ENCODE results near the gene DAAM1. TPM values are rescaled to one million over a fixed set of nuclear protein-coding genes. Genes with fewer than 3 reads are reported as not detected.

DAAM1 gene
- polyA plus RNA-seq, 1 donor from 2014 or later: 161 TPM

GRCh38 chr14:59330455-59330854 is 142.0 kb downstream of the DAAM1 start:
- Histone ChIP-seq H3K27ac (ENCODE audit: low read length) (no peak overlapping the region), H3K79me2 (replicated peaks; ENCODE audit: insufficient read depth, low read length) (no peaks in the 10 kb centered on the region), H2AFZ (ENCODE audit: low read depth, low read length) (no peak overlapping the region), H3K9me2 (ENCODE audit: insufficient read depth, low read length) (no peaks in the 10 kb centered on the region), H3F3A (ENCODE audit: insufficient read depth, low read length, poor library complexity, severe bottlenecking) (no peaks in the 10 kb centered on the region), H3K9ac (ENCODE audit: low read length) (no peak overlapping the region), H4K20me1 (ENCODE audit: insufficient read depth) (no peaks in the 10 kb centered on the region), H3K4me2 (ENCODE audit: low read length) (no peak overlapping the region), H3K27me3 (ENCODE audit: insufficient read depth, low read depth, low read length) (no peaks in the 10 kb centered on the region), H3K9me3 (ENCODE audit: low read length) (no peaks in the 10 kb centered on the region), H3K4me3 (ENCODE audit: low read length) (no peak overlapping the region), H3K36me3 (ENCODE audit: insufficient read depth, low read length) (peaks cover 40% of the 10 kb centered on the region)
- TF ChIP-seq RAD21 (conservative IDR thresholded peaks at IDR 0.05): no peak
- TF ChIP-seq POLR2AphosphoS5 (IDR thresholded peaks at IDR 0.05): no peak
- TF ChIP-seq EZH2 (IDR thresholded peaks at IDR 0.05; ENCODE audit: borderline replicate concordance, insufficient read depth, low read length, poor library complexity, severe bottlenecking): no peak

DNA sequence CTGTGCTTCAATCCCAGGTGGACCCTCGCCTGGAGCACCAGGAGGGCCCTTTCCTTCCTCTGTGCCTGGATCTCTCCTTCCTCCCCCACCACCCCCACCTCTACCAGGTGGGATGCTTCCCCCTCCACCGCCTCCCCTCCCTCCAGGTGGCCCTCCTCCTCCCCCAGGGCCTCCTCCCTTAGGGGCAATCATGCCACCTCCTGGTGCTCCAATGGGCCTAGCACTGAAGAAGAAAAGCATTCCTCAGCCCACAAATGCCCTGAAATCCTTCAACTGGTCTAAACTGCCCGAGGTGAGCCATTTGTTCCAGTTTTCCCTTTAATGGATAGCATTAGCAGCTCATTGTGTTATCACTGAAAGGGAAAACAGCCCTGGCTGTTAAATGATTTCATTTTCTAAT is 142.8 kb downstream of the DAAM1 start:
- H3F3A ChIP-seq (ENCODE audit: insufficient read depth, low read length, poor library complexity, severe bottlenecking): no peaks in the 10 kb centered on the region
- no peak overlapping the region for H3K9ac ChIP-seq (ENCODE audit: low read length)
- H3K4me2 ChIP-seq (ENCODE audit: low read length): no peak overlapping the region
- no peak overlapping the region for H3K4me3 ChIP-seq (ENCODE audit: low read length)
- H3K27ac ChIP-seq (ENCODE audit: low read length): no peak overlapping the region
- no peak for TF ChIP-seq RAD21 (conservative IDR thresholded peaks at IDR 0.05)
- TF ChIP-seq REST (IDR thresholded peaks at IDR 0.05; ENCODE audit: borderline replicate concordance): no peak
- no peak for TF ChIP-seq EZH2 (IDR thresholded peaks at IDR 0.05; ENCODE audit: borderline replicate concordance, insufficient read depth, low read length, poor library complexity, severe bottlenecking)
- no peak for TF ChIP-seq TAF1 (IDR thresholded peaks at IDR 0.05; ENCODE audit: low read depth)
- TF ChIP-seq CTCF (IDR thresholded peaks at IDR 0.05; ENCODE audit: poor library complexity, severe bottlenecking): no peak
- no peak for TF ChIP-seq SMC3 (conservative IDR thresholded peaks at IDR 0.05; ENCODE audit: poor library complexity)
- TF ChIP-seq POLR2AphosphoS5 (IDR thresholded peaks at IDR 0.05): no peak
- TF ChIP-seq EP300 (conservative IDR thresholded peaks at IDR 0.05; ENCODE audit: poor library complexity, severe bottlenecking): no peak
- no peak for TF ChIP-seq MXI1 (conservative IDR thresholded peaks at IDR 0.05; ENCODE audit: poor library complexity, severe bottlenecking)
- H3K79me2 ChIP-seq (replicated peaks; ENCODE audit: insufficient read depth, low read length): no peaks in the 10 kb centered on the region
- H4K20me1 ChIP-seq (ENCODE audit: insufficient read depth): no peaks in the 10 kb centered on the region
- H3K36me3 ChIP-seq (ENCODE audit: insufficient read depth, low read length): peaks cover 41% of the 10 kb centered on the region
- no peaks in the 10 kb centered on the region for H3K9me2 ChIP-seq (ENCODE audit: insufficient read depth, low read length)
- no peaks in the 10 kb centered on the region for H3K9me3 ChIP-seq (ENCODE audit: low read length)
- H3K27me3 ChIP-seq (ENCODE audit: insufficient read depth, low read depth, low read length): no peaks in the 10 kb centered on the region
- H2AFZ ChIP-seq (ENCODE audit: low read depth, low read length): no peak overlapping the region

- no peaks in the 10 kb centered on the region for H3K79me2 ChIP-seq (replicated peaks; ENCODE audit: insufficient read depth, low read length)
- no peak overlapping the region for H3K9ac ChIP-seq (ENCODE audit: low read length)
- H3K4me2 ChIP-seq (ENCODE audit: low read length): no peak overlapping the region
- TF ChIP-seq EP300 (conservative IDR thresholded peaks at IDR 0.05; ENCODE audit: poor library complexity, severe bottlenecking) (no peak), POLR2AphosphoS5 (IDR thresholded peaks at IDR 0.05) (no peak), MXI1 (conservative IDR thresholded peaks at IDR 0.05; ENCODE audit: poor library complexity, severe bottlenecking) (no peak), CTCF (IDR thresholded peaks at IDR 0.05; ENCODE audit: poor library complexity, severe bottlenecking) (no peak), REST (IDR thresholded peaks at IDR 0.05; ENCODE audit: borderline replicate concordance) (no peak), SMC3 (conservative IDR thresholded peaks at IDR 0.05; ENCODE audit: poor library complexity) (no peak), RAD21 (conservative IDR thresholded peaks at IDR 0.05) (no peak)
- H4K20me1 ChIP-seq (ENCODE audit: insufficient read depth): no peaks in the 10 kb centered on the region
- no peaks in the 10 kb centered on the region for H3K9me2 ChIP-seq (ENCODE audit: insufficient read depth, low read length)
- H3K27me3 ChIP-seq (ENCODE audit: insufficient read depth, low read depth, low read length): no peaks in the 10 kb centered on the region
- H3F3A ChIP-seq (ENCODE audit: insufficient read depth, low read length, poor library complexity, severe bottlenecking): no peaks in the 10 kb centered on the region
- H2AFZ ChIP-seq (ENCODE audit: low read depth, low read length): no peak overlapping the region
- no peak overlapping the region for H3K27ac ChIP-seq (ENCODE audit: low read length)
- H3K36me3 ChIP-seq (ENCODE audit: insufficient read depth, low read length): peaks cover 41% of the 10 kb centered on the region
- H3K4me3 ChIP-seq (ENCODE audit: low read length): no peak overlapping the region
- H3K9me3 ChIP-seq (ENCODE audit: low read length): no peaks in the 10 kb centered on the region
These were observed 144.3 kb downstream of the DAAM1 start for GRCh38 chr14:59332727-59333126.

Data from neural cell (in vitro differentiated cells).